HL-60/S4 treated with phorbol 12-myristate 13-acetate at 8.2 ng/mL for 4 days and 3 days (cell line): ENCODE measurements around the gene PM20D1.
"Not testable (repeated sequence)": the region's sequence is repeated elsewhere in the genome, so short reads cannot be mapped to it uniquely, and the experiment has no call there.

Experiments used
- in situ Hi-C: fragments of 300-500 bp; cut with MboI; formaldehyde crosslinking; loops from 2 replicates; pipeline ENCODE4 v1.15.0; 2022; ENCODE audit warnings: low sequenced_read_pairs

Gene PM20D1, protein sequence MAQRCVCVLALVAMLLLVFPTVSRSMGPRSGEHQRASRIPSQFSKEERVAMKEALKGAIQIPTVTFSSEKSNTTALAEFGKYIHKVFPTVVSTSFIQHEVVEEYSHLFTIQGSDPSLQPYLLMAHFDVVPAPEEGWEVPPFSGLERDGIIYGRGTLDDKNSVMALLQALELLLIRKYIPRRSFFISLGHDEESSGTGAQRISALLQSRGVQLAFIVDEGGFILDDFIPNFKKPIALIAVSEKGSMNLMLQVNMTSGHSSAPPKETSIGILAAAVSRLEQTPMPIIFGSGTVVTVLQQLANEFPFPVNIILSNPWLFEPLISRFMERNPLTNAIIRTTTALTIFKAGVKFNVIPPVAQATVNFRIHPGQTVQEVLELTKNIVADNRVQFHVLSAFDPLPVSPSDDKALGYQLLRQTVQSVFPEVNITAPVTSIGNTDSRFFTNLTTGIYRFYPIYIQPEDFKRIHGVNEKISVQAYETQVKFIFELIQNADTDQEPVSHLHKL

DNA sequence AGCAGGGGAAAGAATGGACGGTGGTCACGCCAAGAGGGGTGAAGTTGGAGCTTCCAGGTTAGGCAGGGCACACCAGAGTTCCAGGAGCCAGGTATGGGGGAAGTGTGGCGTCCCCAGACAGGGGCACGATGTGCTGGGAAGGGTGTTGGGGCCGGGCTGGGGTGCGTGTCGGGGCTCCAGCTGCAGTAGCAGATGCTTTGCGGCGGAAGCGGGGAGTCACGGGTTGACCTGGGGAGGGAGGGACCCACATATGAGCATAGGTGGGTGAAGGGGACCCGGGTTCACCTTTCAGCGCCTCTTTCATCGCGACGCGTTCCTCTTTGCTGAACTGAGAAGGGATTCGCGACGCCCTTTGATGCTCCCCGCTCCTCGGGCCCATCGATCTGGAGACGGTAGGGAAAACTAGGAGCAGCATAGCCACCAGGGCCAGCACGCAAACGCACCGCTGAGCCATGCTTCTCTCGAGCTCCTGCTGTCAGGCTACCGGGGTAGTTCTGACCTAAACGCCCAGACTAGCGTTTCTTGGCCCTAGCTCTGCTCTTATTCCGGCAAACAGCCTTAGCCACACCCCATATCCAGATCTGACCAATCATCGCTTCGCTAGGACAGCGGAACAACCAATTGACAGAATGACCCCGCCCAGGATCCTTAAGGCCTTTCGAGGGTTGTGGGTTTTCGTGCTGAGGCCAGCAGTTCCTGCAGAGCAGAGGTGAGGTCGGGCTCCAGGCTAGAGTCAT is at the start of gene PM20D1:
TSS of gene PM20D1 (minus strand) at position 514 of the 737 bp plus-strand sequence. CDS start at position 454, 60 bp downstream.
- in situ Hi-C loops: no loop called here

DNA sequence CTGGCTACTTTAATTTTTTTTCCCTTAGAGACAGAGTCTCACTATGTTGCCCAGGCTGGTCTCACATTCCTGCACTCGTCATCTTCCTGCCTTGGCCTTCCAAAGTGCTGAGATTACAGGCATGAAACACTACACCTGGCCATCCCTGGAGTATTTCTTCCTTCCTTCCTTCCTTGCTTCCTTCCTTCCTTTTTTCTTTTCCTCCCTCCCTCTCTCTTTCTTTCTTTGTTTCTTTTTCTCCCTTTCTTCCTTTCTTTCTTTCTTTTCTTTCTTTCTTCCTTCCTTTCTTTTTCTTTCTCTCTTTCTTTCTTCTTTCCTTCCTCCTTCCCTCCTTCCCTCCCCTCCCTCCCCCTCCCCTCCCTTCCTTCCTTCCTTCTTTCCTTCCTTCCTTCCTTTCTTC is 46.4 kb upstream of the PM20D1 start:
- in situ Hi-C loops: no loop called here

DNA sequence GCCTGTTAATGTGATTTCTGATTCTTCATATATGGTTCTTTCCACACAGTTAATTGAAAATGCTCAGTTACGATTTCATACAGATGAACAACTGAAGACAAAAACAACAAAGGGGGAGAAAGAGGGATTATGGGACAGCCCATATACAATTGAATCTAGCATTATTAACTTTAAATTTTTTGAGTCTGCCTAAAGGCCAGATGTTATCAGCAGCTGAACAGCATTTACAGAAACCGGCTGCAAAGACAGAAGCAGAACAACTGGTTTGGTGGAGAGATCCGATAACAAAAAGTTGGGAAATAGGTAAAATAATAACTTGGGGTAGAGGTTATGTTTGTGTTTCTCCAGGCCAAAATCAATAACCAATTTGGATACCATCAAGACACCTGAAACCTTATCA is 44.2 kb upstream of the PM20D1 start:
- in situ Hi-C loops: not testable (repeated sequence)

DNA sequence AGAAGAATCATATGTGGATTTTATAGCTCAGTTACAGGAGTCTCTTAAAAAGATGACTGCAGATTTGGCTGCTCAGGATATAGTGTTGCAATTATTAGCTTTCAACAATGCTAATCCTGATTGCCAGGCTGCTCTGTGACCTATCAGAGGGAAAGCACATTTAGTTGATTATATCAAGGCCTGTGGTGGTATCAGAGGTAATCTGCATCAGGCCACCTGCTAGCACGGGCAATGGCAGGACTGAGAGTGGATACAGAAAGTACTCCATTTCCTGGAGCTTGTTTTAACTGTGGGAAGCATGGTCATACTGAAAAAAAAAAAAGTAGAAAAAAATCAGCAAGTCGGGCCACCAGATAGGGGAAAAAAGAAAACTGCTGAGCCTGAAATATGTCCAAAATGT is 42.2 kb upstream of the PM20D1 start:
- in situ Hi-C loops: not testable (repeated sequence)

DNA sequence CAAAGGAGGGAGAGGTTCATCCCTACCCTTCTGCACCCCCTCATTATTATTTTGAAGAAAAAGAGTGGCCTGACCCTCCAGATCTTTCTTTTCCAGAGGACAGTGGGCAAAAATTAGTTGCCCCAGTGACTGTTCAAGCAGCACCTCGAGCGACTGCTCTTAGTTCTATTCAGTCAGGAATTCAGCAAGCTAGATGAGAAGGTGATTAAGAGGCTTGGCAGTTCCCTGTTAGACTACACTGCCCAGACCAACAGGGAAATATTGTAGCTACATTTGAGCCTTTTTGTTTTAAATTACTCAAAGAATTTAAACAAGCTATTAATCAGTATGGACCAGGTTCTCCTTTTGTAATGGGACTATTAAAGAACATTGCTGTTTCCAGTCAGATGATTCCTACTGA is 41.5 kb upstream of the PM20D1 start:
- in situ Hi-C loops: not testable (repeated sequence)

DNA sequence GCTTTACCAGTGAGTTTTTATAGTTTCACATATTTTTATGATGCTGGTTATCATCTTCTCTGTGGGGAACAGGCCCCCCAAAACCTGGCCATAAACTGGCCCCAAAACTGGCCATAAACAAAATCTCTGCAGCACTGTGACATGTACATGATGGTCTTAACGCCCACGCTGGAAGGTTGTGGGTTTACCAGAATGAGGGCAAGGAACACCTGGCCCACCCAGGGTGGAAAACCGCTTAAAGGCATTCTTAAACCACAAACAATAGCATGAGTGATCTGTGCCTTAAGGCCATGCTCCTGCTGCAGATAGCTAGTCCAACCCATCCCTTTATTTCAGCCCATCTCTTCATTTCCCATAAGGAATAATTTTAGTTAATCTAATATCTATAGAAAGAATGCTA is 40.7 kb upstream of the PM20D1 start:
- in situ Hi-C loops: not testable (repeated sequence)

DNA sequence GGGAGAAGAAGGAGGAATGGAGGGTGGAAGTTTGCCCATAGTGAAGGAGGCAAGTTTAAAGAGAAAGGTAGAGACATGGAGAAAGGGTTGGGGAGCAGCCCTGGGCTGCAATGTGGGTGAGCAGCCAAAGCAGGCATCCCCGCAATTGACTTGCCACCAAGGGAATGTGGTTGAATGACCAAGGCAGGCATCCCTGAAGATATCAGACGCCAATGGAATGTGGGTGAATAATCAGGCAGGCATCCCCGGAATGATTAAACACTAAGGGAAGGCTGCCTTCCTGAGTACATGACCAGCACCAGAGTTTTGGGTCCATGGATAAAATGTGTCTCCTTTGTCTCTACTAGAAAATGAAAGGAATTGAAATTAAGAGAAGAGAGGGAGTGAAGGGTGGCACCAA is 39.8 kb upstream of the PM20D1 start:
- in situ Hi-C loops: not testable (repeated sequence)

DNA sequence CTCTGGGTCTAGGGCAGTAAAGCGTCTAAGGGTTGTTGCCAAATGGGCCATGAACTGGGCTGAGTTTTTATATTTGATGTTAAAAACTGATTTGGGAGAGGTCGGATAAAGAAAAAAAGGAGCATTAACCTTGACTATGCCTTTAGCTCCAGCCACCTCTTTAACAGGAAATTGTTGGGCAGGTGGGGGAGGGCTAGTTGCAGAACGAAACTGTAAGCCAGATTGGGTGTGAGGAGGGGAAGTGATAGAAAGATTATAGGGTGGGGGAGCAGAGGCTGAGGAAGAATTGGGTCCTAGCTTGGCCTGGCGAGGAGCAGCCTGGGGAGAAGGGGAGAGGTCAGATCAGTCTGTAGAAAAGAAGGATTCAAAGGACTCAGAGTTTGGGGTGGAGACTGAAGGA is 39.1 kb upstream of the PM20D1 start:
- in situ Hi-C loops: not testable (repeated sequence)

DNA sequence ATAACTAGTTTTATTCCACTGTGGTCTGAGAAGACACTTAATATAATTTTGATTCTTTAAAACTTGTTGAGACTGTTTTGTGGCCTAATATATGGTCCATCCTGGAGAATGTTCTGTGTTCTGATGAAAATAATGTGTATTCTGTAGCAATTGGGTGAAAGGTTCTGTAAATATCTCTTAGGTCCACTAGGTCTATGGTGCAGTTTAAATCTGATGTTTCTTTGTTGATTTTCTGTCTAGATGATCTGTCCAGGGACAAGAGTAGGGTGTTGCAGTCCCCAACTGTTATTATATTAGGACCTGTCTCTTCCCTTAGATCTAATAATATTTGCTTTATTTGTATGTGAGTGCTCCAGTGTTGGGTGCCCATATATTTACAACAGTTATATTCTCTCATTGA is 33.9 kb upstream of the PM20D1 start:
- in situ Hi-C loops: no loop called here

DNA sequence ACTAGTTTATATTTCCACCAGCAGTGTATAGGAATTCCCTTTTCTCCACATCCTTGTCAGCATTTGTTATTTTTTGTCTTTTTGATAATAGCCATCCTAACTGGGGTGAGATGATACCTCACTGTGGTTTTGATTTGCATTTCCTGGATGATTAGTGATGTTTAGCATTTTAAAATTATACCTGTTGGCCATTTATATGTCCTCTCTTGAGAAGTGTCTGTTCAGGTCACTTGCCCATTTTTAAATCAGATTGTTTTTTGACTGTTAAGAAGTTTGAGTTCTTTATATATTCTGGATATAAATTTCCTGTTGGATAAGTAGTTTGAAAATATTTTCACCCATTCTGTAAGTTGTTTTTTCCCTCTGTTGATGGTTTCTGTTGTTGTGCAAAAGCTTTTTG is 31.0 kb upstream of the PM20D1 start:
- in situ Hi-C loops: no loop called here

DNA sequence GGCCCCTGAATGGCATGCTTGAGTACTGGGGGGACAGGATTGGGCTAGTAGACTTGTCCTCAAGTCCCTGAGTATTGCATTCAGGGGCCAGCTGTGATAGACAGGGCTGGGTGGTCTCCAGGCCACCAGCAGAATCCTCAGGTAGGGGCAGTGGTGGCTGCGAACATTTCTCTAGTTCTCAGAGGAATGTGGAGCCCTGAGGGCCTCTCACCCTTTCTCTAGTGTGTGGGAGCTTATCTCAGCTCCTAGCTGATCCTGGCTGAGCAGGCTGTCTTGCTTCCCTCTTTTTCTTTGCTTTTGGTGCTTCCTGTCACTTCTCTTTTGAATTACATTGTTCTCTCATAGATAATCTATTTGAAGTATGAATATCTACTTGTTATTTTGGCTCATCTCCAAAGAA is 30.0 kb upstream of the PM20D1 start:
- in situ Hi-C loops: no loop called here

DNA sequence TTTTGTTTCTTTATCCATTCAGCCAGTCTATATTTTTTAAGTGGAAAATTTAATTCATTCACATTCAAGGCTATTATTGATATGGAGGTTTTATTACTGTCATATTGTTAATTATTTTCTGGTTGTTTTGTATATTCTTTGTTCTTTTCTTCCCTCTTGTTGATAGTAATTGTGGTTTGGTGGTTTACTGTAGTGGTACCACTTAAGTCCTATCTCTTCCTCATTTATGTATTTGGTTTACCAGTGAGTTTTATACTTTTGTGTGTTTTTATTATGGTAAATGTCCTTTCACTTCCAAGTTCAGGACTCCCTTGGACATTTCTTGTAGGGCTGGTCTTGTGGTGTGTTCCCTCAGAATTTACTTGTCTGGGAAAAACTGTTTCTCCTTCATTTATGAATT is 28.1 kb upstream of the PM20D1 start:
- in situ Hi-C loops: no loop called here

DNA sequence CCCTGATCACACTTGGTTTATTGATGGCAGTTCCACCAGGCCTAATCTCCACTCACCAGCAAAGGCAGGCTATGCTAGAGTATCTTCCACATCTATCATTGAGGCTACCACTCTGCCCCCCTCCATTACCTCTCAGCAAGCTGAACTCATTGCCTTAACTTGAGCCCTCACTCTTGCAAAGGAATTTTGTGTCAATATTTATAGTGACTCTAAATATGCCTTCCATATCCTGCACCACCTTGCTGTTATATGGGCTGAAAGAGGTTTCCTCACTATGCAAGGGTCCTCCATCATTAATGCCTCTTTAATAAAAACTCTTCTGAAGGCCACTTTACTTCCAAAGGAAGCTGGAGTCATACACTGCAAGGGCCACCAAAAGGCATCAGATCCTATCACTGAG is 23.2 kb upstream of the PM20D1 start:
- in situ Hi-C loops: not testable (repeated sequence)

DNA sequence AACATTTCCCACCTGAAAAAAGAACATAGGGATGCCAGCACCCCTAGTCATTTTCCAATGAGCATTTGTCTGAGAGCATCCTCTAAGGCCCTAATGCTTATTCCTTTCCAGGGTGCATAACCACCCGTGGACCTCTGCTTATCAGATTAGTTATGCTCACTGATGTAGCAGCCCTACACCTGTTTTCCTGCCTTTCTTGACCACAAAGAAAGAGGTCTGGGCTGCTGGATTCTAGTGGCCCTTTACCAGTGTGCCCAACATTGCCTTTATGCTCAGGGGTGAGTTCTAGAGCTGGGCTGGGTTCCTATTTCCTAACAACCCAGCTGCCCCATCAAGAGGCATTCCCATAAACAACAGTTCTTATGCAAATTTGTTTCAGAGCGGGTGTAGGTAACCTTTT is 20.3 kb upstream of the PM20D1 start:
- in situ Hi-C loops: no loop called here

DNA sequence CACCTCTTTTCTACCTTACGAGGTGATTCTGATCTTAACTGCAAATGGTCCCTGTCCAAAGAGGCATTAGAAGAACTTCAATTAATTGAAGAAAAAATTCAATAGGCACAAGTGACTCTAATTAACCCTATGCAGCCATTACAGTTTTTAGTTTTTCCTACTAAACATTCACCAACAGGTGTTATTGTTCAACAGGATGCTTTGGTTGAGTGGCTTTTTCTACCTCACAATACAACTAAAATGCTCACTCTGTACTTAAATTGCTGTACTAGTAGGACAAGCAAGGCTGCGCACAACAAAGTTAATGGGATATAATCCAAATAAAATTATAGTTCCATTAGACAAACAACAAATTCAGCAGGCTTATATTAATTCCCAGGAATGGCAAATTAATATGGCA is 11.6 kb upstream of the PM20D1 start:
- in situ Hi-C loops: no loop called here

DNA sequence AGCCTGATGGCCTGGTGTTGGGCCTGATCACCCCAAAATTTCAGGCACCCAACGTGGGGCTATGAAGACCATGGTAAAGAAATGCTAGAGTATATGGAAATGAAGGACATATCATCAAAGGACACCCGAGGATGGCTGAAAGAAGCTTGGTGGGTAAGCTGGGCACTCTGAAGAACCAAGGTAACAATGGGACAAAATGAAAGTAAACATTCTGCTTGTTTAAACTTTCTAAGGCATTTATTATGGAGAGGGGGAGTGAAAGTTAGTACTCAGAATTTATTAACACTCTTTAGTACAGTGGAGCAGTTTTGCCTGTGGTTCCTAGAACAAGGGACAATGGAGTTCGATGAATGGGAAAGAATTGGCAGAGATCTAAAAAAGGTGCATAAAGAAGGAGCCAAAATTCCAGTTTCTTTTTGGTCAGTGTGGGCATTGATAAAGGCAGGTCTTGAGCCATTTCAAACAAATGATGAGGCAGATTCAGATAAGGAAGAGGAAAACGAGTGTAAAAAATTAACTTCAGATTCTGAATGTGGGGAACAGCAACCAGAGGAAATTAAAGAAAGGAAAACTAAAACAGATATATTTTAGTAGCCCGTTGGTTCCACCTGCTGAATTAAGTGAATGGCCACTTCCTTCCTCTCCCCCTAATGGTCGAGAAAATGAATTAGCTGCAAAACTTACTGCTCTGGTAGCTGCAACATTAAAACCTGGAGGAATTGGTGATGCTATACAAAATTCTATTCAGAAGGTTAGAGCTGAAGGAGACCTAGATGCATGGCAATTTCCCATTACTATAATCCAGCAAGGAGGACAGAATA is 8.4 kb upstream of the PM20D1 start:
- in situ Hi-C loops: no loop called here

DNA sequence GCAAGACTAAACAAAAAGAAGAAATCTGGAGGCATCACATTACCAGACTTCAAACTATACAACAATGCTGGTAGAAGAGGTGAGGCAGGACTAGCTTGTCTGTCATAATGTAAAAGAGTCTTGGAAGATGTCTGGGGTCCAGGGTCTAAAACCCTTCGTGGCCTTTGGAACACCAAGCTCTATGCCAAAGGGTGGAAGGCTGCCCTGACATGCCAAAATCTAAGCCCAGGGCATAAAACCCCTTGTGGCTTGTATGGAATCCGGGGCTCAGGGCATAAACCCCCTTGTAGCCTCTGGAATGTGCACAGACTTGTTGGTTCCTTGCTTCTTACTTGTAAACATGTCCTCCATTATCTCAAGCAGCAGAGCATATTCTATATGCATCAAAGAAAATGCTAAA is 7.6 kb upstream of the PM20D1 start:
- in situ Hi-C loops: not testable (repeated sequence)

DNA sequence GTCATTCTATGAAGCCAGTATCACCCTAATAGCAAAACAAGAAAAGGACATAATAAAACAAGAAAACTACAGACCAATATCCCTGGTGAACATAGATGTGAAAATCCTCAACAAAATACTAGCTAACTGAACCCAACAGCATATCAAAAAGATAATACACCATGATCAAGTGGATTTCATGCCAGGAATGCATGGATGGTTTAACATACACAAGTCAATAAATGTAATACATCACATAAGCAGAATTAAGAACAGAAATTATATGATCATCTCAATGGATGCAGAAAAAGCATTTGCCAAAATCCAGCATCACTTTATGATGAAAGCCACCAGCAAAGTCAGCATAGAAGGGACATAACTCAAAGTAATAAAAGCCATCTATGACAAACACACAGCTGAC is 6.5 kb upstream of the PM20D1 start:
- in situ Hi-C loops: no loop called here

DNA sequence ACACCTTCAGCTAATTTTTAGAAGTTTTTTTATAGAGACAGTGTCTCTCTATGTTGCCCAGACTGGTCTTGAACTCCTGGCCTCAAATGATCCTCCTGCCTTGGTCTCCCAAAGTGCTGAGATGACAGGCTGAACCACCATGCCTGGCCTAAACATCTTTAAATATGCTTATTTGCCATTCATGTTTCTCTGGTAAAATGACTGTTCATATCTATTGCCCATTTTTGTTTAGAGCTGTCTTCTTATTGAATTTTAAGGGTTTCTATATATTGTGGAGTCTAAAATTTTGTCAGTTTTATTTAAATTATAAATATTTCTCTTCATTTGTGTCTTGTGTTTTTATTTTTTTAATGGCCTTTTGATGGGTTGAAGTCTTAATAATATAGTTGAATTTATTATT is 3.0 kb upstream of the PM20D1 start:
- in situ Hi-C loops: no loop called here

DNA sequence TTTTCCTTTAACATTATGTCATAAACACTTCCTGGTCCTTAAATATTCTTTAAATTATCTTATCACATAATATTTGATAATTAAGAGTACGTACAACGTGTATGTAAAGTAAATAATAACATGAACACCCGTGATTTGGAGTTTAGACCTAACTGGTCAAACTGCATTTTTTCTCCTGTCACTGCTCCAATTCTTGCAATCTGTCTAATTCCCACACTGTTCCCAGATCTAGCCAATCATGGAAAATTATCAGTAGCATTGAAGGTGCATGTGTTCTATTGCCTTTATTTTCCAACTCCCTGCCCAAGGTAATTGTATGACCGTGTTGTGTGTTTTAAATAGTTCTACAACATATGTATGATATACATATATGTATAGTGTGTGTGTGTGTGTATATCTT is 2.1 kb upstream of the PM20D1 start:
- in situ Hi-C loops: no loop called here
